ENCODE data around the gene RBKS.
A peak's percentile ranks its signal among the peaks of the same experiment; 100 is the strongest.

Gene RBKS

DNA sequence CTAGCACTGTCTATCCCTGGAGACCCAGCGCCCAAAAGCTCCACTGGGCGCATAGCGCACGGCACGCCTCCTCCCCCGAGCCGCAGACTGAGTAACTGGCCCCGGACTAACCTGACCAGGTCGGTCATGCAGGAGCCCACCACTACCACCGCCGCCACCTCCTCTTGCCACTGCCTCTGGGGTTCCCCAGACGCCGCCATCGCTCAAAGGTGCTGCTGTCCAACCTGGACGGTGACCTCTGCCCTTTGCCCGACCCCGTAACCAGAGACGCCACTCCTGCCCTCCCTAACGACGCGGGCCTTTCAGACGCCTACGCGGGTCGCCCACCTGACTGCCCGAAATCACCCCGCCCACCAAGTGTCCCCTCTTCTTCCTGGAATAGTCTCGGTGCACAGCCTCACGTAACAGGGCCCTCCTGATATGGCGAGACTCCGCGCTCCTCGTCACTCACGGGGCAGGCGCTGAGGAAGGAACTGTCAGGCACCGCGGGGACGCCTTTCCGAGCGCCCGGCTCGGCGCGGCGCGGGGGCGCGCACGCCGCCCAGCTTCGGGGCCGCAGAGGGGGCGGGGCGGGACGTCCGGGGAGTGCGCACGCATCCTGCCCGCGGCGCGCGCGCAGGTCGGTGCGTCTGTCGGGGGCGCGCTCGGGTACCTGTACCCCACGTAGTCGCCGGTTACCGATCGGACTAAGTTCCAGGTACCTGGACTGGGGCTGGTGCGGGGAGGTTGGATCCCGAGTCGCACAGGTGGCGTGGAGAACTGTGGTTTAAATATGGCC, at the start of gene RBKS, which contains the start of gene BABAM2:
TSS of gene RBKS (minus strand) at position 242 of the 778 bp plus-strand sequence. CDS start at position 200, 42 bp downstream.
TSS of gene BABAM2 (plus strand) at position 584 of the 778 bp plus-strand sequence. CDS start 3,828 bp downstream, outside the sequence.
- peak; percentile 25 to 87 (median 76) for DNase-seq

DNA sequence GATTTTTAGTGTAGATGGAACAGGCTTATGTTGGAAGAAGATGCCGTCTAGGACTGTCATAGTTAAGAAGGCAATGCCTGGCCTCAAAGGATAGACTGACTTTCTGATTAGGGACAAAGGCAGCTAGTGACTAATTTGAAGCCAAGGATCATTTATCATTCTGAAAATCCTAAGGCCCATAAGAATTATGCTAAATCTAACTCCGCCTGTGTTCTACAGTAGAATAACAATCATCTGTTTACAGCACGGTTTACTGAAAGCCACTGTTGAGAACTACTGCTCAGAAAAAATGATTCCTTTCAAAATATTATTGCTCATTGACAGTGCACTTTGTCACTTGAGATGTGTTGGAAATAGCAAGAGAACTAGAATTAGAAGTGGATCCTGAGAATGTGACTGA, 44.8 kb upstream of the RBKS start:
- no peak for DNase-seq

DNA sequence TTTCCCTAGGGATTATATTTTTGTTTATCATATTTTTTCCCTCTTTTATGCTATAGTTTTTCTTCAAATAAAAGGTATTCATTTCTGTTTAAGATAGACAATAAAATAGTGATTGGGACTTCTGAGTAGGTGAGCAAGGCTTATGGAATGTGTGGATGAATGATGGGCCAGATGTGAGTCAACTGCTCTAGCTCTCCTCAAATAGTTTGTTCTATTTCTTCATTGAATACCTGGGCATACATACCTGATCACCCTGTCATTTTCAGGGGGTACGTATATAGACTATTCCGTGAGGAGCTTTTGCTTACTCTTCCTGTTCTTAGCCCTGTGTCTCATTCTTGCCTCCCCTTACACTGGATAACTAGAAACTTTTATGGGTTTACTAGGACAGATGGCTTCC, 42.2 kb upstream of the RBKS start:
- DNase-seq: no peak

DNA sequence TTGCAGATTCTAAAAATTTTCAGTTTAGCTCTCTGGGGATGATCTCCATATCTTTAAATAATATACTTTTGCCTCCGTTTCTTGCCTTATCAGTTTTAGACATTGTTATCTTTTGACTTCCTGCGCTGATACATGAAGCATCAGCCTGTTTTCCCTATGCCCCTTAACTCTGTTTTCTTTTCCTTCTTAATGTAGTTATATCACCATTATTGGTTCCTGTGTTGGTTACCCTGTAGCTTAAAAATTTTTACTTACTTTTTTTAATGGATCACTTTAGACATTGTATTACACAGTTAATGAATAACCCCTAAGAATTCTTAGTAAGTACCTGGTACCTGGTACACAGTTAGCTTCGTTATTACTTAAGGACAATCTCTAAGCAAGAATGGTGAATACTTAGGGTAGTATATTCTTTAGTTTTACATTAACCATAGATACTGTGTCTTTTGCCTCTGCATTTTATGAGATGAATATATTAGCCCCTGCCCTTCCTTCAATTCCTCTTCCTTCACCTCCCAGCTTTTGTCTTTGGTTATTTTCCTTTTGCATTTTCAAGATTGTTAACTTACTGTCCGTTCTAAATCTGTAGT, 41.3 kb upstream of the RBKS start:
- no peak for DNase-seq

DNA sequence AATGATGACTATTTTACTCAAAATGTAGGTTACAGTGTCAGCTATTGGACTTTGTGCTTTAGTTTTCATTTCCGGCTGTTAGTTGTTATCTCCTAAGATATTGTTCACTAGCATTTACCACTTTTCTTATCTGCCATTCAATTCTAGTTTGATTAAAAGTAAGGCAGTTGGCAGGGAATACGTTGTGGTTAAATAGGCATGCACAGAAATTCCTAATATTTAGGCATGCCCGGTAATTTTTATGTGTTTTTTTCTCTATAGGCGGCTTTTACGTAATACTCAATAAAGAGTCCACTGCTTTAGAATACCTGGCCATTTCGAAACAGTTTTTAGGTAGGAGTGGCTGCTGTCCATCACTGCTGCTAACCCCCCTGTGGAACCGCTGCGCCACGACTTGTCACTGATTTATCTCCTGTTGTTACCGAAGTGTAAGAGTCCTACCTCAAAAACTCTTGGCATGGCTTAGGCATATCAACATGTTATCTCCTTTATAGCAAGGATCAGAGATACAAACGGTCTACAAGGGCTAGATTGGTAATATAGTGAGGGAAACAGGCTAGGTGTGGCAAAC, 39.8 kb upstream of the RBKS start:
- DNase-seq: no peak

DNA sequence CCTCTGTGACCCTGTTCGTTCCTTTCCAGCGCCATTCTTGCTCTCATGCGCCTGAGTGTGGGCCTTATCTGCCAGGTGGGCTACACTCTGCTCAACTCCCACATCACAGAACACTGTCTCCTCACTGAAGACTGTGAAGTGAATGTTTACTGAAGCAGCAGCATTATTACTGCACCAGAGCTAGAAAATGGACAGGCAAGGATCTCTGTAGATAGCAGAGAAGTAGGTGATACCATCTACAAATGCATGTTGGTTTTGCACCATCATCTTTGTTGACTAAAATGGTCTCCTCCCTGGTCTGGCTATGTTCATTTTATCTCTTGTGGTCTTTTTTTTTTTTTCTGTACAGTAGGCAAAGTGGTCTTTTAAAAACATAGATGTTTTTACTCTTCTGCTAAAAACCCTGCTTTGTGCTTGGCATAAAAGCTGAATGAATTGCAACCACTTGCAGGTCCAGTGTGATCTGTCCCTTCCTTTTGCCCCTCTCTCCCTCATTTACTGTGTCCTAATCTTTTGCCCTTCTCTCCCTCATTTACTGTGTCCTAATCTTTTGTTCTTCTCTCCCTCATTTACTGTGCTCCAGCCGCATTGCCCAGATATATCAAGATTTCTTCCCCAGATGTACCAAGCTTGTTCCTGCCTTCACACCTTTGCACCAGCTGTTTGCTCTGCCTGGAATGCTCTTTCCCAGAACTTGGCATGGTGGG, 35.7 kb upstream of the RBKS start:
- DNase-seq: no peak

DNA sequence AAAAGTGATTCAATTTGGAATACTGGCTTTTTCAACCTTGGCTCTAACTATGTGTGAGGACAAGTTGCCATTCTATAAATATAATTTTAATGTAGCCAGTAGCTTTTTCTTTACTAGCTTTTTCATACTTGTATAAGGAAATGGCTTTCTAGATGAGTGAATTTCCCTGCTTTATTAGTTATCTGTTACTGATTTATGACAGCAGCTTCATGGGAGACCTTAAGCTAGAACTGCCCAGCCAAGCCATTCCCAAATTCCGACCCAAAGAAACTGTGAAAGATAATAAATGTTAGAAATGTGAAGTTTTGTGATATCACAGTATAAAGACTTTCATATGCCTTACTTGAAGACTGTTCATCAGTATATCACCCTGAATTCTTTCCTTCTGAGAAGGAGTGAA, 32.7 kb upstream of the RBKS start:
- no peak for DNase-seq

DNA sequence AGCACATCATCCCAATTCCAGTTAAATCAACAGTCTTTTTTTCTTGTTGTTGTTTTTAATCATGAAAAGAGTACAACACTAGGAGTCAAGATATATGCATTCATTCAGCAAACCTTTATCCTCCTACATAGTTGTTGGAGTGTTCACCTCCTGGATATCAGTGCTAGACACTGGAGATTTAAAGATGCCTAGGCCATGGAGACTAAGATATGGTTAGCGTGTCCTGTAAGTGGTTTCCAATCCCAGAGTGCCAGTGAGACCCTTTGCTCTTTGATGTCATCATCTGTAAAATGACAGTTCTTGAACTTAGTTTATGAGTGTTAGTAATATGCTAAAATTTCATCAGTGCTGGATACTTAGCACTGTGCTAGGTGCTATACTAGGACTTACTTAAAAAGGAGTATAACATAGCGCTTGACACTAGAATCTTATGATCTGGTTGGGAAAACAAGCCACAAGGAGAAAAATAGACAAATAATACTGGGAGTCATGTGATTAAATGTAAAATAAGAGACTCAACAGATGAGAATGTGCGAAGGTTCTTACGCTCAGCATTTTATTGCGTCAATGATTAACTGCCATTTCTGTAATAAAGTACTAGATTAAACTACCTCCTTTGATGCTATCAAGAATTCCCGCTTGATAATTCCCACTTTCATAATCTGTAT, 31.8 kb upstream of the RBKS start:
- DNase-seq: no peak

DNA sequence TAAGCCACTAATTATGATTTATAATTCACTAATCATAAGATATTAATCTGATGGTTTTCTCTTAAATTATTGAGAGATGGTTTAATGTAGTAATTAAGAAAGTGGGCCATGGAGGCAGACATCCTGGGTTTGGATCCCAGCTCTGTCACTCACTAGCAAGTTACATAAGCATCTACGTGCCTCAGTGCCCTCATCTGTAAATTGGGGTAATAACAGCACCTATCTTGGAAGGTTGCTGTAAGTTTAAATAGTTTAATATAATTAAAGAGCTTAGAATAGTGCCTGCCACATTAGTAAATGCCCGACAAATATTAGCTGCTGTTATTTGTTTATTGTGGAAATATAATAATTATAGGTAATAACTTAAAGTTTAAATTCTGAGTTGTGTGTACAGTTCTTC, 31.2 kb upstream of the RBKS start:
- DNase-seq: no peak

DNA sequence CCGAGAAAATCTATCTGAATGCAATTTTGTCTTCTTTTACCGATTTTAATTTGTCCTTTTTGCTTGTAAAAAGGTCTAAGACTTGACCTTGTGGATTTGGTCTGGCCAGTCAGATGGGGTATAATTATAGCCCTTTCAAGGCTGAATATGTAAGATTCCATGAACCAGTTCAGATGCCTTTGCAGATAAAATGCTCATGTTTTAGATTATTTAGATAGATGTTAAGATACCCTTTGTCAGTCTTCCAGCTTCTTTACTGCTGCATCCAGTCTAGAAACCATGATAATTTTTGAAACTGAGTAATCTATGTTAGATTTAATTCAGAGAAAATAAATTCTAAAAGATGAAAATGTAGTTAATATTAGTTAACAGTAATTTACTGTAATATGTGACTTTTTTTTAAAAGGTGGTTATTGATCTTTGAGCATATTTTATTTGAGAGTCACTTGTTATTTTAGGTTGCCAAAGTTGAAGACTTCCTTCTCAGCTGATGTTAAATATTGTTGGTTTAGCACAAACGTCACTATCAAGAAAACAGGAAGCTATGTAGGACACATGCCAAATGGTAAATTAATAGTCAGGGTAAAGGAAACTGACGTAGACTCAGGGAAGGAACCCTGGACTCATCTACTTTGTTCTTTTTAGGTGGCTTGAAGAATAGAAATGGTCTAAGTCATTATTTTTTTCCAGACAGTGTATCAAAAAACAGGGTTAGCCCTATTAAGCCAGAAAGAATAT, 30.1 kb upstream of the RBKS start:
- no peak for DNase-seq

DNA sequence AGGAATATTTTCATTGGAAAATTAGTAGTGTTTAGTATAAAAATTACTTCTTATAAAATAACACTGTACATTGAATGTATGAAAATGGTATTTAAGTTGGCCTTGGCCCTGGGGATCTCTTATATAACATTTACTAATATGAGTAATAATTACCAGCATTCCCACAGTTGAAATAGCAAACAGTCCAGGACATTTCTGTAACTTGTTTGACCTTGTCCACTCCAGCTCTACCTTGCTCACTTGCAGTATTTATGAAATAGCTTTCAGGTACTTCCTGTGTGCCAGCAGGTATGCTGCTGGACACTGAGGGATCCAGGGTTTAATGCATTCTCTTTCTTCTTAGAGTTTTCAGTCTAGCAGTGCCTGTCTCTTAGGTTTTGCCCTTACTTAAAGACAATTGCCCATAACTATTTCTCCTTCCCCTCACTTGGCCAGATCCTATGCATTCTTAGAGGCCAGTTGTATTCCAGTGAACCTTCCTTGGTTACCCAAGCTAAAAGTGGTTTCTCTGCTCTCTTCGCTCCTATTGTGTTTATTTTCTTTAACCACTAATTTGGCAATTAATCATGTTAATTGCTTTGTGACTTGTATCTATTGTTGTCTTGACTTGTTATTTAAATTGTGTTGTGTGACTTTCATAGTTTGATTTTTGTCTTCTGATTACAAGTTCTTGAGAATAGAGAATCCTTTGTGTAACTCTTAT, 26.3 kb upstream of the RBKS start:
- no peak for DNase-seq

DNA sequence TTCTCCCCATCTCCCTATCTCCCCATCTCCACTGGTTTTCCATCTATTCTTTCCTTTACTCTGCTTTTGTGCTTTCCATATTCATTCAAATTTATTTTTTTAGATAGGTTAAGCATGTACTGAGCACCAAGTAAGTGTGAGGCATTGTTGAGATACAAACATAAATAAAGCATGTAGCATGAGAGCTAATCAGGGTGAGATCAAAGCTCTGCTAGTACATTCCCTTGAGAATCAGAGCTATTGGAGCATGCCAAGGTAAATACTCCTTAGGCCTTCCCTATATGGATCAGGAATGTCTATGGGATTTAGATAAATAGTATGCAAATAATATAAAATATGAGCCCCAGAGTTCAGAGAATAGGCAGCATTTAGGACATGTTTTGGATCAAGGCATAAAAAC, 25.7 kb upstream of the RBKS start:
- no peak for DNase-seq

DNA sequence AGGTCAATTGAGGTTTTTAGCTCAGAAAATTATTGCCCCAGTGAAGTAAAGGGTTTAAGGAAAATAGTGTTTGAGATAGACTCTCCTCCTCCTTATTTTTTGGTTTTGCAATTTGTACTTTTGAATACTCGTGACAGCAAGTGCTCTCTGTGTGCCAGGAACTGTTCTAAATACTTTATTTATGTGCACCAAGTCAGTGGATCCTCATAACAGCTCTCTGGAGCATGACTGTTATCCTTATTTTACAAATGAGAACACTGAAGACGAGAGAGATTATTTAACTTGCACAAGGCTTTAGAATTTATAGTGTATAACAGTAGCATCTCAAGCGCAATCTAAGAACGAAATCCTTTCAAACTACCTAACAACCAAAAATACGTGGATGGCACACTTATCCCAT, 25.0 kb upstream of the RBKS start:
- DNase-seq: no peak

DNA sequence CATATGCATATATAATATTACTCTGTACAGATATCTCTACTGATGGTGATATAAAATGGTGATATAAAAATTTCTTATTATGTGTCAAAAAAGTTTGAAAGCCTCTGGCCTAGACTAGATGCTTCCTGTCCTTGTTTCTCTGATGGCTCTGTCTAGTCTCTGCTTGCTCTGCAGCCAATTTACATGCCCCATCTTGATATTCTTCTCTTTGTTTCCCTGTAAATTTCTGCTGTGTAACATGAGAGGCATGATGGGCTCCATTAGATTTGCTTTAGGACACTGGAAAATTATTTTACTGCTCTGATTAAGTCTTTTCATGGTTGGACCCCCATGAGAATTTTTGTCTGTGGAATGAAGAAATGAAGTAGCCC, 24.6 kb upstream of the RBKS start:
- no peak for DNase-seq

DNA sequence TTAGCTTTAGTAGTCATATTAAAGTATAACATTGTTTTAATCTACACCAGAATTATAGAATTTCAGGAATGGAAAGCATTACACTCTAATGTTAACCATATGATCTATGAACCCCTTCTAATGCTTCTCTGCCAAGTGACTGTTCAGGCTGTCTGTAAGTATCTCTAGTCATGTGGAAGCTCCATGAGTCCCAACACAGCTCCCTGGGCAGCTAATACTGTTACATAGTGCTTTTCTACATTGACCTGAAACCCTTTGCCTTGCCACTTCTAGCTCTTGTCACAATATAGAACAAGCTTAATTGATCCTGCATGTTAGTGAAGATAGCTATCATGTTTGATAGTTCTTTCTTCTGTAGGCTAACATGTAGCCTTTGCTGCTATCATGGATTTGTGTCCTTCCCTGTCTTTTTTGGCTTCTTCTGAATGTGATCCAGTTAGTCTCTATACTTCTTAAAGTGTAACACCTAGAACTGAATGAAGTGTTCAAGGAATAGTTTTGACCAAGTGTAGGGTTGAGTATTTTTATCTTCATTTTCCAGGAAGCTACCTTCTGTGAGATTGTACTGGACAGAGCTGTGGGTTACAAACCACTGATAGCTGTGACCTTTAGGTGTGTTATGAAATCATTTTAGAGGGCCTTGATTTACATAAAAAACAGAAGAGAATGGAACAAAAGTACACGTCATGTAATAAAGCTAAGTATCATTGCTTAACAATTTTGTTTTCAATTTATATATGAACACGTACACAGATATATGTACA, 24.0 kb upstream of the RBKS start:
- DNase-seq: no peak

DNA sequence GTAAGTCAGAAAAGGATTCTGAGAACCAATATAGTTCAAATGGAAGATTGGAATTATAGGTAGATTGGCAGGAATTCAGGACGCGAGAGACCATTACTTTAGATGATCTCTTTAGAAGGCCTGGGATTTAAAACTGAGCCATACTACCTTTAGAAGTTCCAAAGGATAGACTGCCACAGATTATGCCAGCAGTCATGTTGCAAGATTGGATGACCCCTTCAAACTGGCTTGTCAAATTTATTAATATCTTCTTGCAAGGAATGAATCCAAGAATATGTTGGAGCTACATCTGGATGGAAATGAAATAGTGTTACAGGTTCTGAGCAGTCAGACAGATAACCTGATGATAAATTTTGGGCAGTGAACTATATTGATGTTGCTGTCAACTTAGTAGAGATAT, 22.3 kb upstream of the RBKS start:
- DNase-seq: no peak

DNA sequence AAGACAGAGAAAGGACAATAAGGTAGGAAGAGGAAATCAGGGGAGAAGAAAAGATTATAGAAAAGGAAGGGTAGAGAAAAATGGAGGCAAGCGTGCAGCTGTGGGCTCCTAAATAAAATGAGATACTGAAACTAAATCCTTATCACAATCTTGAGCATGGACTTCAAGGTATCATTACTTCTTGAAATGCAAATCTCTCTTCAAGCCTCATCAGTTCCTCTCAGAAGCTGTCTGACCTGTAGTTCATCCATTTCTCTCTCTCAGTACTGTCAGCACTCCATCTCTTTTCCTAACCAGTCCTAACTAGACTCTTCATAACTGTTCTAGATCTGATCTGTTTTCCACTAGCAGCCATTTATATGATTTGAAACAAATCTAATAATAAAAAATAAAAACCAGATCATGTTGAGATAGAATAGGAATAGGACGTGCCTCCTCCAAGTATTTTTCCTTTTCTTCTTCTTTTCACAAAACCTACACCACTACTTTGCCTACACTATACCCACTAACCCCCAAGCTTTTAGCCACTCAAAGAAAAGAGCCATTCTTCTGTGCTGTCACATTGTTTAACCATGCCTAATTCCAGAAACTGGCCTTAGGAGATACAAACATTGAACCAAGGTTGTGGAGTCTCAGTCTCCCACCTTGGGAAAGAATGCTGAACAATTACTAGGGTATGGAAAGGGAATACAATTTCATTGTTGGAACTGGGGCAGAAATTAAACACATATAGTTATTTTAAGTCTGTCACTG, 21.4 kb upstream of the RBKS start:
- DNase-seq: no peak

DNA sequence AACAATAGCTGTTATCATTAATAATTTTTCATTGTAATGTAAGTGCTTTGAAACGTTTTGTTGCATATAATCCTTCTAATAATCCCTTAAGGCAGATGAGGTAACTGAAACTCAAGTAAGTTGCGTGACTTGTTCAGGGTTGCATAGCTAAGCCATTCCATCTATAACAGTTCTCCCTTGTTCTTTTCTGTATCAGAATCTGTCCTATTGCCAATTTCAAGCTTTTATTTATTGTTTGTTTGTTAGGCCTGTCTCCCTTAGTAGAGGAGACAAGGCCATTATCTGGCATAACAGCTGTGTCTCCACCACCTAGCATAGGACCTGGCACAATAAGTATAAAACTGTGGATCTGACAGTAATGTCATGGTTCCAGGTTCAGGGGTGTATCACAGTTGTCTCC, 19.7 kb upstream of the RBKS start:
- no peak for DNase-seq

DNA sequence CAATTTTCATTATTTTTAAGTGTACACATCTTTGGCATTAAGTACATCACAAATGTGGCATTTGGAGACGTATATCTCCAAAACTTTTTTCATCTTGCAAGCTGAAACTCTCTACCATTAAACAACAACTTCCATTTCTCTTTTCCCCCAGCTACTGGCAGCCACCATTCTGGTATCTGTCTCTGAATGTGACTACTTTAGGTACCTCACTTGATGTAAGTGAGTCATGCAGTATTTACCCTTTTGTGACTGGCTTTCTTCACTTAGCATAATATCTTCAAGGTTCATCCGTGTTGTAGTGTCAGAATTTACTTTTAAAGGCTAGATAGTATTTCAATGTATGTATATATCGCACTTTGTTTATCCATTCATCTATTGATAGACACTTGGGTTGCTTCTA, 17.4 kb upstream of the RBKS start:
- no peak for DNase-seq

DNA sequence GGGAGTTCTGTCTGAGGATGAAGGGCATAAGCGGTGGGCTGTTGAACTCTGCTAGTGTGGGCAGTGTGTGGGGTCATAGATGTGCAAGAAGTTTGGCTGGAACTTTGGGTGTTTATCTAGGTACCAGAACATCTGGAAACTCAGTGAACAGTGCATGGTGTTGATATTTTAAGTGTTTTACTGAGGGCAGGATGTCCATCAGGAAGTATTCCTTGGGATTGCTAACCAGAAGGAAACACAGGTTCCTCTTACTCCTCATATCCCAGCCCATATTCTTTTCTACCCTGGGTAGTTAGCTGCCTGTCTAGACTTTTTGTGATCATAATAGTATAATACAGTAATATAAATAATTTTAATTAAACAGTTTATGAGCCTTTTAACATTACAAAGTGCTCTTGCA, 15.9 kb upstream of the RBKS start:
- no peak for DNase-seq

Measured in C1 segment of cervical spinal cord (tissue), 14 donors.